GM18867 (cell line): ENCODE results near the gene SLCO2B1.

Source experiments
- ATAC-seq: cut with Tn5 transposase; IDR thresholded peaks from one replicate; pipeline ENCODE4 v1.9.1; 2021; ENCODE audit warnings: mild to moderate bottlenecking, moderate library complexity; ENCODE audit not compliant: unreplicated experiment

The SLCO2B1 gene

GRCh38 chr11:75145196-75145971, 5.5 kb upstream of the SLCO2B1 start:
- no peak for ATAC-seq

DNA sequence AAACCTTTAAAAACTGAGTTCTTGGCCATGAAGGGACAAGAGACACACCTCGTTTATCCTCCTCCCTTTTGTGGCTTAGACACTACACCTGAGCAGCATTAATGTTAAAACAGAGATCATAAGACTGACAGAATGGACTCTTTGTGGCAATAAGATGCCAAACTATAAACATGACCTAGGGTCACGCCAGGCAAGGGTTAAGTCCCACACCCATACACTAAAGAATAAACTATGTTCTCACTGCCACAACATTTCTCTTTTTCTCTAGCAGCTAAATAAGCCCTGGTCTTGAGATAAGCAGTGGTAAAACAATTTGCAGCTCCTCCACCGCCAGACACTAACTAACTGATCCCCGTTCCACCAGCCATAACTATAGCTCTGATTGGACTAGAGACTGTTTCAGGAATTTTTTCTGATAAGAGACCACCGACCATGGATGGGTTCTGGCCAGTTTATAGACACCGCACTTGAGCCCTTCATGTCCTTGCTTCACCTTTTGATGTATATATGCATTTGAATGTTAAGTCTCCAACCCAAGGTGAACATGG, 4.9 kb upstream of the SLCO2B1 start:
- ATAC-seq = no peak

- ATAC-seq = no peak
Measured at GRCh38 chr11:75146711-75147110, 4.2 kb upstream of the SLCO2B1 start.

- no peak for ATAC-seq
Measured at GRCh38 chr11:75147191-75147874, 3.6 kb upstream of the SLCO2B1 start.

GRCh38 chr11:75147875-75148263, 3.0 kb upstream of the SLCO2B1 start:
- ATAC-seq = no peak

DNA sequence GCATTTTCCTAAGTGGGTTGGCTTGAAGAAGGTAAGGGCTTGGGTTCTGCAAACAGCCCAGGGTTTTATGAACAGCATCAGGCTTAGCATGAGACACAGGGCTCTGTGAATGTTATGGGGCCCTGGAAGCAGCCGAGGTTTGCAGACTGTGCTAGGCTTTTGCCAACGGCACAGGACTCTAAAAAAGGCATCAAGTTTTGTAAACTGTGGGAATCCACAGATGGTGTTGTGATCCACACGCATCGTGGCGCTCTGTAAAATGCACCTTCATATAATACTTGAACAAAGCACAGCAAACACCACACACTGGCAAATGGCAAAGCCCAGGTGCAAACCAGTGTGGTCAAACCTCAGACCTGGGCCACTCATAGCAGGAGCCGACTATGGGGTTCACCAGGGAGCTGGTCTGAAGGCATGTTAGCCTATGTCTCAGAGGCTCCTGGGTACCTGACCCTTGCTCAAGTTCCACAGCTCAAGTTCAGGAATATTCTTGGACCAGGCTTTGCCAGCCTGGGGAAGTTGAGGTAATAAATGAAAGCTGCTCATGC, 2.4 kb upstream of the SLCO2B1 start:
- no peak for ATAC-seq

- ATAC-seq = no peak
Measured at GRCh38 chr11:75149766-75150465, 991 bp upstream of the SLCO2B1 start.

GRCh38 chr11:75151346-75152047, 590 bp downstream of the SLCO2B1 start:
- no peak for ATAC-seq

DNA sequence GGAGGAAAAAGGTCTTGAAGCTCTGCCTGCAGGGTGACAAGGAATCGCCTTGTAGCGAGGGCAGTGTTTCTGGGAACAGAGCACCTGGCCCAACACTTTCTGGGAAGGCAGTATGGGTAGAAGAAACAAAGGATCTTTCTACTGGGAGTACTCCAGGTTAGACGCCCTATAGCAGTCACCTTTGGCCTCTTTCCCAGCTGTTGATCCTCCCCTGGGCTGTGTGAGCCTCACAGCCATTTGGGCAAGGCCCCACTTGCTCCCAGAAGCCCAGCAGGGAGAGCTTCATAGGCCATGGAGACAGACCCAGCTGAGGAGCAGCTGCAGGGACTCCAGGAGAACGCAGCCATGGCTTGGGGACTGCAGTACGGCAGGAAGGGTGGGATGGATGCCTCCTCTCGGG, 1.2 kb downstream of the SLCO2B1 start:
- ATAC-seq = no peak

DNA sequence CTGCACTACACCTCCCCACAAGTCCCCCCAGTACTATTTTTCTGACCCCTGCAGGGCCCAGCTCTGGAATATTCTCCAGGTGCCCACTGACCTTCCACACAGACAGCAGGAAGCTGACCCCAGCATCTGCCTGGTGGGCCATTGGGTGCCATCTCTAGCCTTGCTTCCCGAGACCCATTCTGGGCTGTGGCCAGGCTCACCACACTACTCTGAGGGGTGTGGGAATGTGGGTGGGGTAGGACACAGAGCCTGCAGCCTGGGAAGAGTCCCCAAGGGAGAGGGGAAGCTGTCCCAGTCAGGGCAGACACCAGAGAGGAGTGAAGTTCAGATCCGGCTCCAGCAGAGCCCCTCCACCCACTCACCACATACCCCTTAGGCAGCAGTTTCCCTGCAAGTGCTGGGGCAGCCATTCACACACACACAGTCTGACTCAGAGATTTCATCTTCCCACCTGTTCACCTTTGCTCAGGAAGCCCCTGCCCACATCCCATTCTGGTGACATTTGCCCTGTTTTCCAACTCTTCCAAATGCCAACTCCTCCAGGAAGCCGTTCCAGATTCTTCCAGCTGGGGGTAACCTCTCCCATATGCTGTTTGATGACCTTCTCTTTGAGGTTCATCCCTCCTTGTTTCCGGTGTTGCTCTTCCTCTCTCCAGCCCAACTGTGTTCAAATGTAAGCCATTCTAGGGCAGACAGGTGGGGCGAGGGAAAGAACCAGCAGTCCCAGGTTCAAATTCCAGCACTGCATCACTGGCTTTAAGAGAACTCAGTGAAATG, 1.9 kb downstream of the SLCO2B1 start:
- no peak for ATAC-seq

GRCh38 chr11:75154646-75155569, 4.0 kb downstream of the SLCO2B1 start:
- ATAC-seq = no peak

GRCh38 chr11:75155570-75156422, 4.9 kb downstream of the SLCO2B1 start:
- no peak for ATAC-seq

DNA sequence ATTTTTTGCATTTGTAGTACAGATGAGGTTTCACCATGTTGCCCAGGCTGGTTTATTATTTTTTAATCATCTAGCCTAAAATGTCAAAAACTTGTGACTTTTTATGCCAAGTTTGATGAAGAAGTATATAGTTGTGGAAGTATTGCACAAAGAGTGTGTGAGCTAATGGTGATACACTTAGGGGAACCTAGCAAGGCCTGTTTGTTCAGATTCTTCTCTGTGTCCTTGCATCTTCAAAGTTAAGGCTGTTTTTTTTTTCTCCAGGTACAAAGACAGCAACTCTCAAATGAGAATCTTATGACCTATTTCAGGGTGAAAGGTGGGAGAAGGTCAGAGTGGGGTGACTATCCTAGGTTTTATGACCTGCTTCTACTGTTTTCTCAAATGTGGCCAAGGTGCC, 7.3 kb downstream of the SLCO2B1 start:
- no peak for ATAC-seq

DNA sequence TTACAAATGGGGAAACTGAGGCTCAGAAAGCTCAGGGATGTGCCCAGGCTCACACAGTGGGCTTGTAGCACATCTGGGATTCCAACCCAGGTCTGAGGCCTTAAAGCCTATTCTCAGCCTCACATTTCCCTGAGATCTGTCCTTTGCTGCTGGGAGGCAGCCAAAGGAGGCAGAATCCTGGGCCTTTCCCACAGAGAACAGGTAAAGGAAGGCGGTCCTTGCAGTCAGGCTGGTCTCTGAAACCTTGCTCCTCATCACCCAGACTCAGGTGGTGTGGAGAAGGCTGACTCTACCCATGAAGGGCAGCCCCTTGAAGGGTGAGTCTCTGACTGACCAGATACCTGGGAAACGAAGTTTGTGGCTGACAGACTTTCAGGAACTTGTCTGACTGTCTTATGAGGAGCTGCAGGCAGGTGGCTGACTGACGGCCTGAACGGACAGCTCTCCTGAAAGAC, 7.8 kb downstream of the SLCO2B1 start:
- ATAC-seq = no peak

- no peak for ATAC-seq
Measured at GRCh38 chr11:75159151-75159953, 8.4 kb downstream of the SLCO2B1 start.

DNA sequence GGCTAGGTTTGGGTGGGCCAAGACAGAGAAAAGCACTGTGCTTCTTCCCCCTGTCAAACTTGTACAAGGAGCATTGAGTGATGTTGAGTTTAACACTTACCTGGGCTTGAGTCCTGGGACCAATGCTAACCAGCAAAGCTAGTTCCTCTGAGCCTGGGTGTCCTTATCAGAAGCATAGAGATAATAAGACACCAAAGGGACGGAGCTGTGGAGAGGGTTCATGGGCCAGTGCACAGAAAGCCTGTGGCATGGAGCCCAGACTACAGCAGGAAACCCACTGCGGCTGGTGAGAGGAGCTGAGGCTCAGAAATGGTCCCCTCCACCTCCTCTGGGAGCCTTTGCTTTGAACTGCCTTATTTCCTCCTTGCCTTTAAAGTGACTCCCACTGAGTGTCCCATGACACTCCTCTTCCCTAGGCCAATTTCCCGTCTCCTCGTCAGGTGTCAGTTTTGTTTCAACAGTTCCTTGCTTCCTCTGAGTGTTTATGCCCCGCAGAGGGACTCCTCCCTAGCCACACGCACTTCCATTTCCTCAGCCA, 9.4 kb downstream of the SLCO2B1 start:
- ATAC-seq = no peak

GRCh38 chr11:75160880-75161279, 10.0 kb downstream of the SLCO2B1 start:
- ATAC-seq = no peak
